Ascending aorta (tissue), 2 donors: ENCODE data around the gene GJE1. TPM values are rescaled to one million over a fixed set of nuclear protein-coding genes. Genes with fewer than 3 reads are reported as not detected.

Experiments
- DNase-seq, 2 donors: peaks; one replicate each; pipeline ENCODE4 v3.0.0-alpha.2; 2019; ENCODE audit warnings: low spot score in 2 of 2
- H3K27ac ChIP-seq, 2 donors: fragments of 200-600 bp; sonication (generic); one replicate each; pipeline ENCODE4 v1.5.1; 2016 to 2017; ENCODE audit warnings: mild to moderate bottlenecking in 1 of 2
- H3K27me3 ChIP-seq: fragments of 200-600 bp; sonication (generic); one replicate; pipeline ENCODE4 v1.5.1; 2017
- H3K36me3 ChIP-seq, 2 donors: fragments of 200-600 bp; sonication (generic); one replicate each; pipeline ENCODE4 v1.5.1; 2016
- H3K4me1 ChIP-seq, 2 donors: fragments of 200-600 bp; sonication (generic); one replicate each; pipeline ENCODE4 v1.5.1; 2016 to 2017; ENCODE audit warnings: mild to moderate bottlenecking in 1 of 2
- H3K4me3 ChIP-seq, 2 donors: fragments of 200-600 bp; sonication (generic); one replicate each; pipeline ENCODE4 v1.5.1; 2016 to 2017; ENCODE audit warnings: mild to moderate bottlenecking in 1 of 2
- H3K9me3 ChIP-seq, 2 donors: fragments of 200-600 bp; sonication (generic); one replicate each; pipeline ENCODE4 v1.5.1; 2016
- CTCF ChIP-seq, 3 experiments: fragments of 200-600 bp in 2 of 3; fragments of 450-650 bp in 1 of 3; sonication (generic) in 2 of 3; IDR thresholded peaks; one replicate each; pipeline ENCODE4 v1.5.1; 2016 to 2019; ENCODE audit warnings: antibody characterized with exemption in 3 of 3, mild to moderate bottlenecking in 1 of 3, moderate library complexity in 1 of 3
- intact Hi-C: fragments of 100-400 bp; cut with DNase I; formaldehyde crosslinking; loops from one replicate; pipeline ENCODE4 v1.15.1; 2023
- total RNA-seq: library from RNA; depleted of rRNA; stranded (reverse); fragments of >200 nt; gene quantifications from one replicate; pipeline ENCODE4 v1.1.0, GENCODE V29; 2016

Gene GJE1
- total RNA-seq, 1 donor from 2014 or later: not detected

GRCh38 chr6:142146828-142147662, 14.3 kb downstream of the GJE1 start, which contains the start of the genes NMBR and VTA1:
Gene NMBR, minus strand, starts transcription at chr6:142147122. Its CDS starts 58,464 bp downstream, at chr6:142088658.
Gene VTA1, plus strand, starts transcription at chr6:142147263. Its CDS starts 25 bp downstream, at chr6:142147288.
- Histone ChIP-seq H3K4me1 (peaks cover 0 to 14% of the 10 kb centered on the region in 2 donors), H3K9me3 (no peaks in the 10 kb centered on the region), H3K4me3 (peak within 1 kb of the TSS; percentile 76 to 86), H3K27ac (peak within 1 kb of the TSS; percentile 59), H3K27me3 (no peaks in the 10 kb centered on the region), H3K36me3 (no peaks in the 10 kb centered on the region)
- TF ChIP-seq CTCF (IDR thresholded peaks at IDR 0.05): peak; percentile 85 to 90 (median 88)
- intact Hi-C loops: loop anchor here (1.0 to 5.0 kb wide), 2 partner anchors 60 to 1305 kb away; partner anchors contain the start of genes ADAT2 and PEX3
- DNase-seq: peak; percentile 91 to 98

GRCh38 chr6:142152746-142153145, 20.0 kb downstream of the GJE1 start:
- Histone ChIP-seq H3K27ac (no peak overlapping the region), H3K27me3 (no peaks in the 10 kb centered on the region), H3K4me1 (peaks cover 0 to 30% of the 10 kb centered on the region in 2 donors), H3K36me3 (no peaks in the 10 kb centered on the region), H3K9me3 (no peaks in the 10 kb centered on the region), H3K4me3 (no peak overlapping the region)
- intact Hi-C loops: no loop called here
- no peak for TF ChIP-seq CTCF (IDR thresholded peaks at IDR 0.05)
- DNase-seq: no peak

- H3K4me1 ChIP-seq: peaks cover 0 to 26% of the 10 kb centered on the region in 2 donors
- TF ChIP-seq CTCF (IDR thresholded peaks at IDR 0.05): no peak
- DNase-seq: no peak
- intact Hi-C loops: no loop called here
- no peaks in the 10 kb centered on the region for H3K9me3 ChIP-seq
- H3K27ac ChIP-seq: no peak overlapping the region
- no peaks in the 10 kb centered on the region for H3K27me3 ChIP-seq
- H3K36me3 ChIP-seq: no peaks in the 10 kb centered on the region
- H3K4me3 ChIP-seq: no peak overlapping the region
Measured at GRCh38 chr6:142153196-142153595, 20.5 kb downstream of the GJE1 start.

- no peak for TF ChIP-seq CTCF (IDR thresholded peaks at IDR 0.05)
- Histone ChIP-seq H3K9me3 (no peaks in the 10 kb centered on the region), H3K27ac (no peak overlapping the region), H3K36me3 (no peaks in the 10 kb centered on the region), H3K4me1 (peaks cover 0 to 18% of the 10 kb centered on the region in 2 donors), H3K4me3 (no peak overlapping the region), H3K27me3 (no peaks in the 10 kb centered on the region)
- intact Hi-C loops: no loop called here
- no peak for DNase-seq
Measured at GRCh38 chr6:142154336-142154735, 21.6 kb downstream of the GJE1 start.

- H3K36me3 ChIP-seq: no peaks in the 10 kb centered on the region
- no peak for TF ChIP-seq CTCF (IDR thresholded peaks at IDR 0.05)
- H3K27ac ChIP-seq: no peak overlapping the region
- no peak overlapping the region for H3K4me3 ChIP-seq
- H3K4me1 ChIP-seq: peaks cover 0 to 18% of the 10 kb centered on the region in 2 donors
- no peaks in the 10 kb centered on the region for H3K27me3 ChIP-seq
- no peaks in the 10 kb centered on the region for H3K9me3 ChIP-seq
- no peak for DNase-seq
- intact Hi-C loops: loop anchor here (5.0 kb wide), 1 partner anchor 232 kb away; no protein-coding TSS in a partner anchor
Measured at GRCh38 chr6:142155091-142155490, 22.4 kb downstream of the GJE1 start.
